ENCODE data around the gene GPRIN3. TPM values are rescaled to one million over a fixed set of nuclear protein-coding genes. Genes with fewer than 3 reads are reported as not detected.

The GPRIN3 gene
- total RNA-seq, 1 donor from 2014 or later = 0.84 TPM

DNA sequence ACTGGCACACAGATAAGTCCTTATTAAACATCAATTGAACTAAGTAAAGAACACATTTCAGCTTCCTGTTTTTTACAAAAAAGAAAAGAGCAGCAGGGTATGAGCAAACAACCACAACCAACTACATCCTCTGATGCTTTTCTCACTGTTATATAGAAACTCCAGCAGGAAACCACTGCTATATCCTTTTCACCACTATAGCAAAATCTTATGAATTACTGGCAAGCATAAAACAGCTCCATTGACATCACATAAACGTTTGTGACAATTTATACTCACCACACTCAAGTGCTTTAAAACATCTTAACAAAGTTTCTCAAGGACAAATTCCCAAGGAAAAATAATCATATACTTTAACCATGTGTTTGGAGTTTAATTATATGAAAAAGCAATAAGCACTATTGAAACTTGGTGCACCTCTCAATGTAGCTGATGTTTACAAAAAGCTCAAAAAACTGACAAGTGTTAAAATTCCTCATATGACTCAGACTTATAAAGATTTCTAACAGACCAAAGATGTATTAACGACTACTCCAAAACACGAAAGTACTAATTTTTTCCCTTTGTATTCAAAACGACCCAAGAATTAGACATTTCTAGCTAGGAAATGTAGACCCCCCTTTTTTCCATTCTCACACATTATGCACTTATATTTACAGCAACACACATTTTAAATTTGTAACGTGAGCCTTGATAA is 12.9 kb downstream of the GPRIN3 start:
- no peak for DNase-seq (ENCODE audit: low read depth)
- Histone ChIP-seq H3K4me3 (ENCODE audit: low read depth, low read length) (no peak overlapping the region), H3K27me3 (ENCODE audit: control insufficient read depth, insufficient read depth, low read length) (no peaks in the 10 kb centered on the region), H3K36me3 (ENCODE audit: control insufficient read depth, insufficient read depth, low read length) (no peaks in the 10 kb centered on the region)
- no peak for TF ChIP-seq CTCF (IDR thresholded peaks at IDR 0.05; ENCODE audit: insufficient read depth, low read length, poor library complexity, severe bottlenecking)

GRCh38 chr4:89293299-89293698 is 14.3 kb downstream of the GPRIN3 start:
- H3K27me3 ChIP-seq (ENCODE audit: control insufficient read depth, insufficient read depth, low read length) = no peaks in the 10 kb centered on the region
- H3K4me3 ChIP-seq (ENCODE audit: low read depth, low read length) = no peak overlapping the region
- no peak for DNase-seq (ENCODE audit: low read depth)
- TF ChIP-seq CTCF (IDR thresholded peaks at IDR 0.05; ENCODE audit: insufficient read depth, low read length, poor library complexity, severe bottlenecking) = no peak
- H3K36me3 ChIP-seq (ENCODE audit: control insufficient read depth, insufficient read depth, low read length) = no peaks in the 10 kb centered on the region

GRCh38 chr4:89290727-89291516 is 16.7 kb downstream of the GPRIN3 start:
- TF ChIP-seq CTCF (IDR thresholded peaks at IDR 0.05; ENCODE audit: insufficient read depth, low read length, poor library complexity, severe bottlenecking) = no peak
- Histone ChIP-seq H3K4me3 (ENCODE audit: low read depth, low read length) (no peak overlapping the region), H3K27me3 (ENCODE audit: control insufficient read depth, insufficient read depth, low read length) (no peaks in the 10 kb centered on the region), H3K36me3 (ENCODE audit: control insufficient read depth, insufficient read depth, low read length) (no peaks in the 10 kb centered on the region)
- DNase-seq (ENCODE audit: low read depth) = no peak

DNA sequence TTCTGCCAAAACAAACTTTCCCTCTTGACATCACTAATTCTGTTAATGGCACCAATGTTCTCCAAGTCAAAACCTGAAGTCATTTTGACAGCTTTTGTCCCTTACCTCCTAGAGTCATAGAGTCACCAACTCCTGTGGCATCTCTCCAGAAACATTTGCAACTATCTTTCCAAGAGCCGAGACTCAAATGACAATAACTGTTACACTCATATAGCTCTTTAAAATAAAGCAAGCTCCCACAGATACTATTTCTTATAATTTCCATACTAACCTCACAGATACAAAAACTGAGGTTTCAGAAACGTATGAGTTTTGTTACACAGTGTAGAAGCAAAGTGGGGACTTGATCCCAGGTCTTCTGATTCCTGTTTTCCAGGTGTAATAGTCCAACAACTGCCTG is 18.3 kb downstream of the GPRIN3 start:
- H3K4me3 ChIP-seq (ENCODE audit: low read depth, low read length) = no peak overlapping the region
- TF ChIP-seq CTCF (IDR thresholded peaks at IDR 0.05; ENCODE audit: insufficient read depth, low read length, poor library complexity, severe bottlenecking) = no peak
- no peaks in the 10 kb centered on the region for H3K36me3 ChIP-seq (ENCODE audit: control insufficient read depth, insufficient read depth, low read length)

GRCh38 chr4:89288430-89288829 is 19.2 kb downstream of the GPRIN3 start:
- DNase-seq (ENCODE audit: low read depth) = no peak
- Histone ChIP-seq H3K4me3 (ENCODE audit: low read depth, low read length) (no peak overlapping the region), H3K36me3 (ENCODE audit: control insufficient read depth, insufficient read depth, low read length) (no peaks in the 10 kb centered on the region), H3K27me3 (ENCODE audit: control insufficient read depth, insufficient read depth, low read length) (no peaks in the 10 kb centered on the region)
- TF ChIP-seq CTCF (IDR thresholded peaks at IDR 0.05; ENCODE audit: insufficient read depth, low read length, poor library complexity, severe bottlenecking) = no peak

More for the DNA sequence above, 18.3 kb downstream of the GPRIN3 start:
- no peak for DNase-seq (ENCODE audit: low read depth)
- no peaks in the 10 kb centered on the region for H3K27me3 ChIP-seq (ENCODE audit: control insufficient read depth, insufficient read depth, low read length)

Data from kidney epithelial cell (primary cell).